Ecto neural progenitor cell (in vitro differentiated cells): ENCODE results near the gene EFCAB6.

Source experiments
- DNase-seq: peaks from one replicate; pipeline ENCODE4 v3.0.0-alpha.2; 2018; ENCODE audit warnings: low spot score

EFCAB6 gene

GRCh38 chr22:43639228-43639948 lies 172.7 kb downstream of the EFCAB6 start:
- DNase-seq: no peak

- no peak for DNase-seq
These were observed 174.5 kb downstream of the EFCAB6 start for GRCh38 chr22:43637275-43638260.

- DNase-seq: no peak
These were observed 176.0 kb downstream of the EFCAB6 start for GRCh38 chr22:43636086-43636485.

DNA sequence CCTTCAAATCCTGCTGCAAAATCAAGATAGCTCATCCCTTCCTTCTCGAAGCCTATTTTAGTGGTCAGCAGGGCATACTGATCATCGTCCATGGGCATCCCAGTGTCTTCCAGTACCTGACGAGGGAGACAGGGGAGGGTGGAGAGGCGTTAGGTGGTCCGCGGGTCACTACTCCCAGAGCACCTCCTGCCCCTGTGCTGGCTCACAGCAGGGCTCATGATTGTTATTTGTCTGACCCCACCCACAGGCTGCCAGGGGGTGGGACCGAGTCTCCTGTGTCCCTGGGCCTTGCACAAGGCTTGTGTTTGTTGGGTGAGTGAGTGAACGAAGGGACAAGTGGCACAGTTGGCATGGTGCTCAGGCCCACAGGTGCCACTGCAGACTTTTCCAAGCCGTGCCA lies 177.0 kb downstream of the EFCAB6 start:
- no peak for DNase-seq

GRCh38 chr22:43634316-43634715 lies 177.8 kb downstream of the EFCAB6 start:
- no peak for DNase-seq

DNA sequence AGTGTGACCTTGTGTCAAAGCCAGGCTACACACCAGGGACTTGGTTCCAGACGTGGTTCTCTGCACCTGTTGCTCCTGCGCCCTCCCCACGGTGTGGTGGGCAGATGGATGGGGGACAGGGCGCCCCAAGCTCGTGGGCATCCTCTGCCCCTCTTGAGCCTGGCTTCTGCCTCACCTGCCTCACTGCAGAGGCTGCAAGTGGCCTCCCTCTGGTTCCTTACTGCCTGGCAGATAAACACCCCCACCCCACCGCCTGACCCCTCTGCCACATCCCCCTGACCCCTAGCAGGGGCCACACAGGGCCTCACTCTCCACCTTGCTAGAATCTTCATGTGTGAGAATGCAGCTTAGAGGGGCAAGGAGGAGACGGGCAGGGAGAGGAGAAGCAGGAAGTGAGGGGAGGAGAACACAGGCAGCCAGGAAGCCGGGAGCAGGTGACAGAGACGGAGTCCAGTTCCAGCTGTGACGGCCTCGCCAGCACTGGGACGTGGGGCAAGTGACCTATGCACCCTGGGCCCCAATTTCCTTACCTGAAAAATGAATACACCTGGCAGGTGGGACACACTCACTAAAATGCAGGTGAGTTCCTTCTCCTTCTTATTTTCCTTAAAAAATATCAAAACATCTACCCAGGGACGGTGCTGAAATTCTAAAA lies 178.3 kb downstream of the EFCAB6 start:
- no peak for DNase-seq

- DNase-seq: no peak
These were observed 180.3 kb downstream of the EFCAB6 start for GRCh38 chr22:43631846-43632245.

- DNase-seq: no peak
These were observed 180.9 kb downstream of the EFCAB6 start for GRCh38 chr22:43631201-43631600.

DNA sequence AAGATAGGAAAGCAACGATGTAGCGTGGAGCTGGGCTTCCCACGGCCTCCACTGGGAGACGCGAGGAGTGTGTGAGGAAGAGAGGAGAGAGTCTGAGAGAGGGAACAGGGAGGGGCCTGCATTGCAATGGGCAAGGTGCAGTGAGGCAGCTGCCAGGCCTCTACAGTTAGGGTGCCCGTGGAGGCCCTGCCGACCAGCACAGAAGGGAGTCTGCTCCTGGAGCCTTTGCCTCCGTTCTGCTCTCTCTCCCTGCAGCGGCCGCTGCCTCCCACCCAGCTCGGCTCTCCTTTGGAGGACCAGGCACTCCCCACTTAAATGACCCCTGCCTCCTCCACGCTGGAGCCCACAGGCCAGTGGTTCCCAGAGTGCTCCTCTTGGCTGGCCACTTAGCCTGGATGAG lies 181.7 kb downstream of the EFCAB6 start:
- no peak for DNase-seq

- DNase-seq: no peak
These were observed 183.9 kb downstream of the EFCAB6 start for GRCh38 chr22:43628250-43628649.

GRCh38 chr22:43627485-43628213 lies 184.5 kb downstream of the EFCAB6 start:
- DNase-seq: no peak

GRCh38 chr22:43625242-43625641 lies 186.9 kb downstream of the EFCAB6 start:
- DNase-seq: no peak

DNA sequence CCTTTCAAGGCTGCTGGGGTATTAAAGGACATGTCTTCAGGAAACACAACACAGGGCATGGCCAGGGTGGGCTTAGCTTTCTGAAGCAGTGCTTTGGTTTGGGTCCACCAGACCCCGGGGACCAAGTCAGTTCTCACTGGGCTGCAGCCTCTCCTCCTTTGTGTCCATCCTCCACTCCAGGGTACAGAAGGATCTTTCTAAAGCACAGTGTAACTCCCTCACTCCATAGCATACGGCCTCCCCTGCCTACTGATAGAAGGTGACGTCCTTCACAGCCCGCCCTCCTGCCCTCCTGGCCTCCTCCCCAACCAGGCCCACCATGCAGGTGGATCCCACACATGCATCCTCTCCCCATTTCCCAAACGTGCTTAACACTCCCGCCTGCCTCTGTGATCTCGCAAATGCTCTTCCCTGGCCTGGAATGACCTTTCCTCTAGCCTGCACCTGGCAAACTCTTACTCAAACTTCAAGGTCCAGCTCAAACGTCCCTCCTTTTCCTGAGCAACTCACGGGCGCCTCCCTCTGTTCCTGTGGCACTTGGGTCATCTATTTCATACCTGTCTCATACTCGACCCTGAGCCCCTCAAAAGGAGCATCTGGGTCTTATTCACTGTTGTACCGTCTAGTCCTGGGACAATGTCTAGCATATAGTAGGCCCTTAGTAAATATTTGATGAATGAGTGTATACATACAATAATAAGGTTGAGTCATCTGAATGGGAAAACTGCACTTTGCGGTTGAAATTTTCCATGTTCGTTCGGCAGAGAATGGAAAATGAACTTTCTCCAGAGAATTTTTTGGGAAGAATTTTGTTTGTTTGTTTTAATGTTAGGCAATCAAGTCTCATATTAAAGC lies 187.7 kb downstream of the EFCAB6 start:
- no peak for DNase-seq

DNA sequence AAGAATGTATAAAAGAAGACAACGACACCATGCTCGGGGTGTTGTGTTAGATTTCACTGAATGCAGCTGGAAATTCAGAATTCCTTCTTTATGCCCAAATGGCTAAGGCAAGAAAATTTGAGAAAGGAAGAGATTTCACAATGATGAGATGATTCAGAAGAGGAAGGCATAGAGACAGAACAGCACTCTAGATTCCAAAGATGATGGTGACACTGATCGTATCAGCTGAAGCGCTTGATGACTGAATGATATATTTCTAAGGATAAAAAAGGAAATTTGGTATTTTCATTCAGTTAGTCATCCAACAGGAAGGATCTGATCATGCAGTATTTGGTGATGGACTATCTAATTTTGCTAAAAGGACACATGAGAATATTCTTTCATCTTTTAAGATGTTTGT lies 189.2 kb downstream of the EFCAB6 start:
- no peak for DNase-seq

DNA sequence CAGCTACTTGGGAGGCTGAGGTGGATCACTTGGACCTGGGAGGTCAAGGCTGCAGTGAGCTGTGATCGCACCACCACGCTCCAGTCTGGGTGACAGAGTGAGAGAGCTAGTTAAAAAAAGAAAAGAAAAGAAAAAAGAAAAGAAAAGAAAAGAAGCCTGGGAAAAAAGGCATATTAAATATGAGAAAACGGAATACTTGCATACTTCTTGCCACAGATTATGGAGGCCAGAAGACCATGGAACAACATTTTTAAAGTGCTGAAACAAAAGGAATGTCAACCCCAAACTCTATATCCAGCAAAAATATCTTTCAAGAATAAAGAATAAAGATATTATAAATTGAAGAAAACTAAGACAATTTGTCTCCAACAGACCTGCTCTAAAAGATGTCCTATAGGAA lies 191.9 kb downstream of the EFCAB6 start:
- no peak for DNase-seq

DNA sequence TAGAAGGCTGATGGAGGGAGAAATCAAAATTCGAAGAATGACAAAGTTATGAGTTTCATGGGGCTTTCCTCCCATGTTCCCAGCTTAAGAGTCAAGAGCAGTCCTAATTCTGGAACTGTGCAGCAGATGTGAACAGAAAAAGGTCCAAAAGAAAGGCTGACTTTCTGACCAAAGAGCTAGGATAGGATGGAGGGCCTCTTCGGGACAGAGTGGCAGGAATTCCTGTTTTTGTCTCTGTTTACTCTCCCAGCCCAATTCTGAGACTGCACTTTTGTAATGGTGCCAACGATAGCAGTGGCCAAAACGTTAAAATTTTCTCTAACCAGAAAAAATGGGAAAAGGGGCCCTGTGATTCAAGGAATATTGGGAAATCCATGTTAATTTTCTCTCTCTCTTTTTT lies 193.6 kb downstream of the EFCAB6 start:
- no peak for DNase-seq

GRCh38 chr22:43616645-43617044 lies 195.5 kb downstream of the EFCAB6 start:
- DNase-seq: no peak

DNA sequence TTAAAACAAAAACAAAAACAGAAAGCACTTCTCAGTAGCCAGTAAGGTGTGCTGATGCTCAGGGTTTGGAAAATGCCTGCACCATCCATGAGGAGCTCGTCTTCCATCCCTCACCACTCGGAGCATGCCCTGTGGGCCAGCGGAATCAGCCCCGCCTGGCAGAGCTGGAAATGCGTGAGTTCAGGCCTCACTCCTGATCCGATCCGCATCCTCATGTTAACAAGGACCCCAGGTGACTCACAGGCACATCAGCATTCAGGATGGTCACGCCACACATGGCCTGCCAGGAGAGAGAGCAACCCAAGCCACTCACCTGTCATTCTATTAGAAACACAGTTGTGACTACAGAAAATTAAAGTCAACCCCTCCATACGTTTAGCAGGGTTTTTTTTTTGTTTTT lies 211.8 kb downstream of the EFCAB6 start:
- DNase-seq: no peak

- no peak for DNase-seq
These were observed 219.6 kb downstream of the EFCAB6 start for GRCh38 chr22:43592476-43592875.

- DNase-seq: no peak
These were observed 220.7 kb downstream of the EFCAB6 start for GRCh38 chr22:43591380-43591779.

DNA sequence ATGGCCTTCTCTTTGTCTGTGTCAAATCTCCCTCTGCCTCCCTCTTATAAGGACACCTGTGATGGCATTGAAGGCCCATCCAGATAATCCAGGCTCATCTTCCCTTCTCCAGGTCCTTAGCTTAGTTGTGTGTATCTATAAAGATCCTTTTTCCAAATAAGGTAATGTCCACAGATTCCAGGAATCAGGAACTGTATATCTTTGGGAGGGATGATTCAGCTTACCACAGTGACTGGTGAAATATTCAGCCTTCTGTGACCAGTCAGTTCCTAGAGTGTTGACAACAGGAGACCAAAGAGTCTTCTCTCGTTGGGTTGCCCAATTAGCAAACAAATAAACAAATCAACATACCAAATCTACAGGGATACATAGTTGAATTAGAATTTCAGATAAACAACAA lies 224.5 kb downstream of the EFCAB6 start:
- DNase-seq: no peak
